H1 (cell line): ENCODE measurements around the gene GPC1. TPM values are rescaled to one million over a fixed set of nuclear protein-coding genes. Genes with fewer than 3 reads are reported as not detected.

Experiments
- CTCF ChIA-PET: fragments of 300-600 bp; sonication (Branson Sonifier 250); formaldehyde crosslinking; loops from one replicate; lab custom pipeline; 2021; ENCODE audit not compliant: partially characterized antibody; lab: Charles Lee
- POLR2A ChIA-PET: fragments of 300-600 bp; sonication (Branson Sonifier 250); formaldehyde crosslinking; loops from one replicate; lab custom pipeline; 2021; ENCODE audit warnings: inconsistent platforms; ENCODE audit not compliant: partially characterized antibody; lab: Charles Lee
- DNase-seq, 2 experiments: peaks; one replicate each; pipeline versions ENCODE4 v3.0.0 to v3.0.0-alpha.2; 2010 to 2022; ENCODE audit warnings: low spot score in 2 of 2, low read depth in 1 of 2, mixed read lengths in 1 of 2
- FAIRE-seq: peaks from 2 replicates; lab custom pipeline; 2011; peaks lifted over from hg19 to GRCh38; lab: Jason Lieb, UNC
- H2AFZ ChIP-seq: 2 replicates; pipeline ENCODE4 v1.8.1; 2012; ENCODE audit warnings: low read length, inconsistent platforms
- H2AK5ac ChIP-seq: 2 replicates; pipeline ENCODE4 v1.6.1; 2013; ENCODE audit warnings: low read depth, low read length
- H2BK120ac ChIP-seq: replicated peaks from 2 replicates; pipeline ENCODE3; 2013; ENCODE audit warnings: low read depth, low read length, inconsistent platforms
- H2BK12ac ChIP-seq: 2 replicates; pipeline ENCODE4 v1.6.1; 2013; ENCODE audit warnings: low read depth, low read length
- H2BK15ac ChIP-seq: 2 replicates; pipeline ENCODE4 v1.6.1; 2013; ENCODE audit warnings: low read length
- H2BK20ac ChIP-seq: 2 replicates; pipeline ENCODE4 v1.6.1; 2013; ENCODE audit warnings: low read length
- H2BK5ac ChIP-seq: 2 replicates; pipeline ENCODE4 v1.6.1; 2013; ENCODE audit warnings: low read depth, low read length
- H3K14ac ChIP-seq: 2 replicates; pipeline ENCODE4 v1.6.1; 2013; ENCODE audit warnings: inconsistent platforms; ENCODE audit not compliant: insufficient read length
- H3K18ac ChIP-seq: 2 replicates; pipeline ENCODE4 v1.6.1; 2013; ENCODE audit warnings: low read length; ENCODE audit errors: extremely low read depth
- H3K23ac ChIP-seq: 2 replicates; pipeline ENCODE4 v1.6.1; 2013; ENCODE audit warnings: inconsistent platforms; ENCODE audit not compliant: insufficient read length
- H3K23me2 ChIP-seq: 2 replicates; pipeline ENCODE4 v1.6.1; 2013; ENCODE audit warnings: low read depth, low read length
- H3K27ac ChIP-seq: 2 replicates; pipeline ENCODE4 v1.6.1; 2011; ENCODE audit warnings: low read depth, low read length, inconsistent platforms
- H3K27me3 ChIP-seq, 4 experiments: replicated peaks in 1 of 4; 1 replicate in 1 of 4; 2 replicates in 3 of 4; pipeline versions ENCODE4 v1.6.1 to v1.8.1; 2011 to 2013; ENCODE audit warnings: low read length in 3 of 4, mild to moderate bottlenecking in 3 of 4, inconsistent platforms in 2 of 4, mixed read lengths in 2 of 4, moderate library complexity in 1 of 4; ENCODE audit not compliant: control insufficient read depth in 3 of 4, insufficient read depth in 3 of 4; ENCODE audit errors: extremely low read depth in 1 of 4
- H3K36me3 ChIP-seq, 4 experiments: 2 replicates each; pipeline versions ENCODE4 v1.6.1 to v1.8.1; 2011 to 2013; ENCODE audit warnings: mild to moderate bottlenecking in 4 of 4, low read length in 3 of 4, moderate library complexity in 2 of 4, control low read depth in 1 of 4, inconsistent platforms in 1 of 4; ENCODE audit not compliant: insufficient read depth in 4 of 4, control insufficient read depth in 2 of 4
- H3K4ac ChIP-seq: replicated peaks from 2 replicates; pipeline ENCODE3; 2013; ENCODE audit warnings: low read length, low read depth, mixed read lengths, inconsistent platforms; ENCODE audit not compliant: insufficient read length
- H3K4me1 ChIP-seq, 4 experiments: replicated peaks in 1 of 4; 1 replicate in 1 of 4; 2 replicates in 3 of 4; pipeline versions ENCODE4 v1.6.1 to v1.8.1; 2011 to 2013; ENCODE audit warnings: low read length in 3 of 4, inconsistent platforms in 2 of 4, mixed read lengths in 1 of 4; ENCODE audit not compliant: insufficient read depth in 4 of 4, control insufficient read depth in 3 of 4
- H3K4me2 ChIP-seq, 2 experiments: 2 replicates each; pipeline versions ENCODE4 v1.6.1 to v1.8.1; 2011 to 2013; ENCODE audit warnings: low read depth in 2 of 2, low read length in 2 of 2, control low read depth in 1 of 2, inconsistent platforms in 1 of 2, mild to moderate bottlenecking in 1 of 2; ENCODE audit not compliant: insufficient read depth in 1 of 2
- H3K4me3 ChIP-seq, 4 experiments: fragments of 200-600, 300-600 bp in 1 of 4; sonication (generic), shearing (Covaris generic), sonication (Bioruptor Twin) in 1 of 4; 2 replicates each; pipeline versions ENCODE4 v1.5.1 to v1.8.1; 2011 to 2016; ENCODE audit warnings: low read length in 4 of 4, low read depth in 3 of 4, control low read depth in 2 of 4, inconsistent platforms in 2 of 4, mild to moderate bottlenecking in 2 of 4, mixed read lengths in 1 of 4, moderate library complexity in 1 of 4; ENCODE audit not compliant: insufficient read depth in 2 of 4; ENCODE audit errors: extremely low read depth in 1 of 4
- H3K56ac ChIP-seq: replicated peaks from 2 replicates; pipeline ENCODE3; 2013; ENCODE audit warnings: low read depth, mild to moderate bottlenecking, mixed read lengths, low read length, inconsistent platforms; ENCODE audit not compliant: insufficient read length
- H3K79me1 ChIP-seq: 2 replicates; pipeline ENCODE4 v1.6.1; 2013; ENCODE audit warnings: low read depth, low read length, control low read depth
- H3K79me2 ChIP-seq, 2 experiments: 2 replicates each; pipeline versions ENCODE4 v1.6.1 to v1.8.1; 2012 to 2013; ENCODE audit warnings: low read length in 2 of 2, mild to moderate bottlenecking in 2 of 2, inconsistent platforms in 1 of 2; ENCODE audit not compliant: insufficient read depth in 2 of 2, control insufficient read depth in 1 of 2
- H3K9ac ChIP-seq, 4 experiments: replicated peaks in 1 of 4; 1 replicate in 1 of 4; 2 replicates in 3 of 4; pipeline versions ENCODE4 v1.6.1 to v1.8.1; 2011 to 2013; ENCODE audit warnings: low read depth in 3 of 4, low read length in 3 of 4, control low read depth in 2 of 4, mild to moderate bottlenecking in 2 of 4, moderate library complexity in 2 of 4, inconsistent platforms in 1 of 4; ENCODE audit errors: extremely low read depth in 1 of 4
- H3K9me3 ChIP-seq, 2 experiments: 2 replicates each; pipeline versions ENCODE4 v1.6.1 to v1.8.1; 2012 to 2013; ENCODE audit warnings: mild to moderate bottlenecking in 2 of 2, moderate library complexity in 2 of 2, control low read depth in 1 of 2, inconsistent platforms in 1 of 2, low read depth in 1 of 2, low read length in 1 of 2, mixed read lengths in 1 of 2; ENCODE audit not compliant: insufficient read depth in 2 of 2
- H4K20me1 ChIP-seq, 2 experiments: replicated peaks in 1 of 2; 2 replicates each; pipeline versions ENCODE3 to v1.8.1; 2011 to 2013; ENCODE audit warnings: inconsistent platforms in 2 of 2, low read length in 2 of 2, mild to moderate bottlenecking in 1 of 2; ENCODE audit not compliant: insufficient read depth in 2 of 2, control insufficient read depth in 1 of 2
- H4K5ac ChIP-seq: 2 replicates; pipeline ENCODE4 v1.6.1; 2013; ENCODE audit warnings: low read length, low read depth, mixed read lengths, inconsistent platforms; ENCODE audit not compliant: insufficient read length
- H4K8ac ChIP-seq: 2 replicates; pipeline ENCODE4 v1.8.0; 2013; ENCODE audit warnings: mild to moderate bottlenecking, moderate library complexity, low read length, inconsistent platforms; ENCODE audit not compliant: insufficient read depth; ENCODE audit errors: extremely low read depth
- H4K91ac ChIP-seq: replicated peaks from 2 replicates; pipeline ENCODE3; 2013; ENCODE audit warnings: low read length, mixed read lengths, inconsistent platforms; ENCODE audit not compliant: insufficient read length
- ATF3 ChIP-seq: IDR thresholded peaks from 2 replicates; pipeline ENCODE4 v1.6.1; 2011; ENCODE audit warnings: low read depth, mild to moderate bottlenecking, low read length; ENCODE audit not compliant: insufficient read depth
- BRCA1 ChIP-seq: IDR thresholded peaks from 2 replicates; pipeline ENCODE4 v1.6.1; 2012; ENCODE audit warnings: low read depth, low read length, improper control_type of control experiment
- CHD2 ChIP-seq: IDR thresholded peaks from 2 replicates; pipeline ENCODE4 v1.6.1; 2012; ENCODE audit warnings: low read length, improper control_type of control experiment
- JUND ChIP-seq: IDR thresholded peaks from 2 replicates; pipeline ENCODE4 v1.6.1; 2011; ENCODE audit warnings: mild to moderate bottlenecking, improper control_type of control experiment, low read length
- KDM1A ChIP-seq: fragments of 200-600, 300-600 bp; sonication (generic); IDR thresholded peaks from 2 replicates; pipeline ENCODE4 v1.7.1; 2016; ENCODE audit warnings: mild to moderate bottlenecking, low read length, borderline replicate concordance
- NRF1 ChIP-seq: IDR thresholded peaks from 2 replicates; pipeline ENCODE4 v1.6.1; 2011; ENCODE audit warnings: mild to moderate bottlenecking, low read depth, low read length, improper control_type of control experiment
- POU5F1 ChIP-seq: IDR thresholded peaks from 2 replicates; pipeline ENCODE4 v1.6.1; 2011; ENCODE audit warnings: low read depth, mild to moderate bottlenecking, low read length, moderate library complexity
- SAP30 ChIP-seq: fragments of 300-600 bp; sonication (generic); IDR thresholded peaks from 2 replicates; pipeline ENCODE4 v1.7.1; 2012; ENCODE audit warnings: low read length, moderate library complexity, mild to moderate bottlenecking, inconsistent platforms; ENCODE audit not compliant: insufficient read depth, insufficient replicate concordance
- TCF12 ChIP-seq: IDR thresholded peaks from 2 replicates; pipeline ENCODE4 v1.6.1; 2011; ENCODE audit warnings: low read depth, mild to moderate bottlenecking, low read length
- WGBS, 2 experiments: shearing (Covaris generic) in 1 of 2; methylation state at CpG; one replicate each; pipeline versions ENCODE4 v1.1.6 to v1.1.7; 2013 to 2015; ENCODE audit warnings: low lambda C conversion rate in 2 of 2, mixed read lengths in 2 of 2, inconsistent platforms in 1 of 2, low coverage in 1 of 2, missing lambda C conversion rate in 1 of 2; ENCODE audit not compliant: insufficient replicate concordance in 2 of 2, insufficient coverage in 1 of 2, insufficient read length in 1 of 2; ENCODE audit errors: extremely low coverage in 1 of 2, missing lambda C conversion rate in 1 of 2; 5-methylcytosine and 5-hydroxymethylcytosine counted together
- polyA plus RNA-seq, 7 experiments: library from polyadenylated mRNA; depleted of rRNA in 3 of 7; stranded (reverse) in 5 of 7; unstranded in 2 of 7; fragments of >200 nt in 5 of 7; fragments of 200-250 nt in 2 of 7; gene quantifications; 1 replicate in 5 of 7; 2 replicates in 1 of 7; 4 replicates in 1 of 7; pipeline versions ENCODE4 v1.2.1 to v1.2.3, GENCODE V29; 2011 to 2013; ENCODE audit warnings: missing spikeins in 2 of 7, mixed read lengths in 2 of 7
- total RNA-seq: library from RNA; stranded (reverse); fragmentation: NEBNext Ultra II Directional; extraction: Animal tissue kit (Norgen Biotek cat#: 25700); gene quantifications from 2 replicates; pipeline ENCODE4 v1.2.1, GENCODE V29; 2021
- TF ChIP-seq, protein P1 (sequence below): IDR thresholded peaks from 2 replicates; pipeline ENCODE4 v1.6.1; 2012; ENCODE audit warnings: low read length, inconsistent platforms

Gene GPC1
- total and polyA plus RNA-seq, 2 of the 8 experiments (the other 6 are each of a cell fraction or from before 2014, with no cell fraction given): 21.9 to 28.3 TPM

GRCh38 chr2:240451791-240452461 is 16.5 kb downstream of the GPC1 start:
- CTCF ChIA-PET: interaction anchor here (0.7 to 1.1 kb wide), 3 partner anchors 10 to 17 kb away, joined by 3 to 6 read pairs (median 5); no protein-coding TSS in a partner anchor
- TF ChIP-seq NRF1 (no peak), TCF12 (no peak), BRCA1 (no peak), SAP30 (no peak), KDM1A (no peak), JUND (no peak), CHD2 (no peak), ATF3 (no peak), POU5F1 (no peak)
- TF ChIP-seq, protein P1, sequence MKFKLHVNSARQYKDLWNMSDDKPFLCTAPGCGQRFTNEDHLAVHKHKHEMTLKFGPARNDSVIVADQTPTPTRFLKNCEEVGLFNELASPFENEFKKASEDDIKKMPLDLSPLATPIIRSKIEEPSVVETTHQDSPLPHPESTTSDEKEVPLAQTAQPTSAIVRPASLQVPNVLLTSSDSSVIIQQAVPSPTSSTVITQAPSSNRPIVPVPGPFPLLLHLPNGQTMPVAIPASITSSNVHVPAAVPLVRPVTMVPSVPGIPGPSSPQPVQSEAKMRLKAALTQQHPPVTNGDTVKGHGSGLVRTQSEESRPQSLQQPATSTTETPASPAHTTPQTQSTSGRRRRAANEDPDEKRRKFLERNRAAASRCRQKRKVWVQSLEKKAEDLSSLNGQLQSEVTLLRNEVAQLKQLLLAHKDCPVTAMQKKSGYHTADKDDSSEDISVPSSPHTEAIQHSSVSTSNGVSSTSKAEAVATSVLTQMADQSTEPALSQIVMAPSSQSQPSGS: no peak

More at GRCh38 chr2:240451791-240452461, 16.5 kb downstream of the GPC1 start:
- peak overlapping the region; percentile 48; the same call in 1 of the 2 replicates for H3K18ac ChIP-seq
- no peaks in the 10 kb centered on the region for H3K79me2 ChIP-seq
- H3K27me3 ChIP-seq: peaks cover 15 to 35% (median 28%) of the 10 kb centered on the region in 4 experiments
- H3K9me3 ChIP-seq: no peaks in the 10 kb centered on the region
- H2BK5ac ChIP-seq: no peak overlapping the region
- POLR2A ChIA-PET: interaction anchor here (0.7 kb wide), 1 partner anchor 8 kb away, joined by 3 read pairs; no protein-coding TSS in a partner anchor
- no peak overlapping the region for H2BK12ac ChIP-seq
- no peak overlapping the region for H4K91ac ChIP-seq
- peaks cover 37 to 46% of the 10 kb centered on the region in 2 experiments for H4K20me1 ChIP-seq
- no peak overlapping the region for H3K9ac ChIP-seq
- H3K23me2 ChIP-seq: peaks cover 7% of the 10 kb centered on the region; the same call in 1 of the 2 replicates
- H2BK120ac ChIP-seq: no peak overlapping the region
- no peak overlapping the region for H4K8ac ChIP-seq
- H3K27ac ChIP-seq: no peak overlapping the region
- H3K79me1 ChIP-seq: peaks cover 3% of the 10 kb centered on the region
- 0 out of 2 replicates have a peak overlapping the region, but pooled peaks have one; percentile 39 for H2AK5ac ChIP-seq
- H3K4me1 ChIP-seq: peaks cover 0 to 48% (median 29%) of the 10 kb centered on the region in 4 experiments; a peak in 6 of 7 replicates
- H3K4me2 ChIP-seq: peak overlapping the region; percentile 43 to 65
- no peaks in the 10 kb centered on the region; a peak in 1 of 8 replicates for H3K36me3 ChIP-seq
- no peak overlapping the region for H2BK20ac ChIP-seq
- peak overlapping the region; percentile 23 to 72 (median 52); a peak in 6 of 8 replicates for H3K4me3 ChIP-seq
- no peak overlapping the region for H4K5ac ChIP-seq
- no peak for DNase-seq
- 64% methylated on average over 17 of the region's 20 CpGs; no CpG with 5 or more reads in 1 of the 2 experiments for WGBS, 2 experiments
- H2BK15ac ChIP-seq: peak overlapping the region; percentile 61; the same call in 1 of the 2 replicates
- no peak overlapping the region for H3K23ac ChIP-seq
- no peak overlapping the region for H3K4ac ChIP-seq
- H3K56ac ChIP-seq: no peak overlapping the region
- no peak overlapping the region; the same call in 1 of the 2 replicates for H2AFZ ChIP-seq
- FAIRE-seq: no peak
- no peak overlapping the region for H3K14ac ChIP-seq
